ENCODE measurements around the gene GPX1.
"Not testable (repeated sequence)": the region's sequence is repeated elsewhere in the genome, so short reads cannot be mapped to it uniquely, and the experiment has no call there.

The GPX1 gene

DNA sequence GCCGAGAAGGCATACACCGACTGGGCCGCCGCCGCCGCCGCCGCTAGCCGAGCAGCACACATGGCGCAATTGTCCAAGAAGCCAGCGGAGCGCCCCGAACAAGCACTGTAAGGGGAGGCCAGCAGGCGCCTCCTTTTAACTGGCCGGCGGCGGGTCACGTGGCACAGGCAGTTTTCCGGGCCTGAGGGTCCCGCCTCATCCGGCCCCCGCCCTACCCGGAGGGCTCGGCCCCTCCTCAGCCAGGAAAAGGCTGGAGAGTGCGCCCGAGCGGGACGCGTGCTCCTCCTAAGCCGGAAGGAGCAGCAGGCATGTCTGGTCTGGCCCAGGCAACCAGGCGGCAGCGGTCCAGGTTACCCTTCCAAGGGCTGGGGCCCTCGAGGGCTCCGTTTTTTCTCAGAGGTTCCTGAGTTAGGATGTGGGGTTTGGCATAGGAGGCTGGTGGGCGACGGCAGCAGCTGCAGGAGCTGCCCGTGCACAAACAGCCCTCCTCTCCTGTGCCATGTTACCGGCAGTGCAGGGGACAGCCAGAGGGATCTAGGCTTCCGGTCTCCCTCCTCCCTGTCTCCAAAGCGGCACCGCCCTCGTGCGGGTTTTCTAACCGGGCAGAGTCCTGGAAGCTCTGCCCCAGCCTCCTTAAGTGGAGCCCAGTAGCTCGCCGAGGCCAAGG, at the start of gene GPX1:
Gene GPX1 (minus strand): TSS at position 137 of the 667 bp plus-strand sequence. CDS start 75 bp downstream, at position 62.
- peak; percentile 36 to 93 (median 86) for DNase-seq

DNA sequence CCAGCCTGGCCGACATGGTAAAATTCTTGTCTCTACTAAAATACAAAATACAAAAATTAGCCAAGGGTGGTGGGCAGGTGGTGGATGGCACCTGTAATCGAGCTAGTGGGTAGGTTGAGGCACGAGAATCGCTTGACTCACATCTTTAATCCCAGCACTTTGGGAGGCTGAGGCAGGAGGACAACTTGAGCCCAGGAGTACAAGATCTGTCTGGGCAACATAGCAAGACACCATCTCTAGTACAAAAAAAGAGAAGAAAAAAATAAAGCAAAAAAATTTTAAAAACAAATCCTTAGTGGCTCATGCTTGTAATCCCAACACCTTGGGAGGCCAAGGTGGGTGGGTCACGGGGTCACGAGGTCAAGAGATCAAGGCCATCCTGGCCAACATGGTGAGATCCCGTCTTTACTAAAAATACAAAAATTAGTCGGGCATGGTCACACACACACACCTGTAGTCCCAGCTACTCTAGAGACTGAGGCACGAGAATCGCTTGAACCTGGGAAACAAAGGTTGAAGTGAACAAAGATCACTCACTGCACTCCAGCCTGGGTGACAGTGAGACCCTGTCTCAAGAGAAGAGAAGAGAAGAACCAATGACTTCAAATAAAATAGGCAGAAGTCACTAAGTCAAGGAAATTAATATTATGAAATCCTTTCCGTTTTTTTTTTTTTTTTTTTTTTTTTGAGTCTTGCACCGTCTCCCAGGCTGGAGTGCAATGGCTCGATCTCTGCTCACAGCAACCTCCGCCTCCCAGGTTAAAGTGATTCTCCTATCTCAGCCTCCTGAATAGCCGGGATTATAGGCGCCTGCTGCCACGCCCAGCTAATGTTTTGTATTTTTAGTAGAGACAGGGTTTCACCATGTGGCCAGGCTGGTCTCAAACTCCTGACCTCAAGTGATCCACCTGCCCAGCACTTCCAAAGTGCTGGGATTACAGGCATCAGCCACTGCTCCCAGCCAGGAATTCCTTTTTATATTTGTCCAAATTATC, 48.7 kb upstream of the GPX1 start:
- DNase-seq = no peak

DNA sequence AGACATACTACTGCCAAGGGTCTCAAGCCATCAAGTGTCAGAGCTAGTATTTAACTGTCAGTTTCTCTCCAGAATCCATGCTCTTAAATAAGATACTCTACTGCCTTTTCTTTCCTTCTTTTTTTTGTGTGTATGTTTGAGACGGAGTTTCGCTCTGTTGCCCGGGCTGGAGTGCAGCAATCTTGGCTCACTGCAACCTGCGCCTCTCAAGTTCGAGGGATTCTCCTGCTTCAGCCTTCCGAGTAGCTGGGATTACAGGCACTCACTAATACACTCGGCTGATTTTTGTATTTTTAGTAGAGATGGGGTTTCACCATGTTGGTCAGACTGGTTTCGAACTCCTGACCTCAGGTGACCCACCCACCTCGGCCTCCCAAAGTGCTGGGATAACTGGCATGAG, 47.4 kb upstream of the GPX1 start:
- not testable (repeated sequence) for DNase-seq

DNA sequence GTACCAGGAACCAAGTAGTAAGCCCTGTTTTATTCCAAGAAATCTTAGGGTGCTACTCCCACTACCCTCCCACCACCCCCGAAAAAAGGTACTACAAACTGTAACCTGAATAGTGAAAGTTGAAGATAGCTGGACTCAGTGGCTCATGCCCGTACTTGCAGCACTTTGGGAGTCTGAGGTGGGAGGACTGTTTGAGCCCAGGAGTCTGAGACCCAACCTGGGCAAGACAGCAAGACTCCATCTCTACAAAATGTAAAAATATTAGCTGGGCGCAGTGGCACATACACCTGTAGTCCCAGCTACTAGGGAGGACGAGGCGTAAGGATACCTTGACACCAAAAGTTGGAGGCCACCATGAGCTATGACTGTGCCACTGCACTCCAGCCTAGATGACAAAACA, 45.7 kb upstream of the GPX1 start:
- no peak for DNase-seq

DNA sequence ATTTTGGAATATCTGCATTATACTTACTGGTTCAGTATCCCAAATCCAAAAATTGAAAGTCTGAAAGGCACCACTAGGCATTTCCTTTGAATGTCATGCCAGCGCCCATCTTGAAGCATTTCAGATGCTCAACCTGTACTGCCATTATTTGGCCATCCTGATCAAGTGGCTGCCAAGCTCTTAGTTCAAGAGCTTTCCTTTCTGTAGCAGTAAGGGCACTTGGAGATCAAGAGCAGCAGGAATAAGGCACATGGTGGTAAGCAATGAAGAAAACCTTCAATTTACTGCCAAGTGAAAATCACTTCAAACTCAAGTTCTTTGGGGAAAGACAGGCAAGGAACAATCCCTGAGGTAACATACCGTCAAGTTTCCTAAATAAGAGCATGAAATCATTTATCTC, 43.6 kb upstream of the GPX1 start:
- no peak for DNase-seq

DNA sequence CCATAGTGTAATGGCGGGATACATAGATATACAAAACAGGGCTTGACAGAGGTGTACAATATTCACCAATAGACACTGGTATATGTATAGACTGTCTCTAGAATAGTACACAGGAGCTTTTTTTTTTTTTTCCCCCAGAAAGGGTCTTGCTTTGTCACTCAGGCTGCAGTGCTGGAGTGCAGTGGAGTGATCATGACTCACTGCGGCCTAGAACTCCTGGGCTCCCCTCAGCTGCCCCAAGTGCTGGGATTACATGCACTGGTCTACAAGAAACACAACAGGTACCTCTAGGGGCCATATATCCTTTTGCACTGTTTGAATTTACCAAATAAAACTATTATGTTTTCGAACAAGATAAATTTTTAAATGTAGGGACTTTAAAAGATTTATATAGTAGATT, 41.3 kb upstream of the GPX1 start:
- DNase-seq = no peak

DNA sequence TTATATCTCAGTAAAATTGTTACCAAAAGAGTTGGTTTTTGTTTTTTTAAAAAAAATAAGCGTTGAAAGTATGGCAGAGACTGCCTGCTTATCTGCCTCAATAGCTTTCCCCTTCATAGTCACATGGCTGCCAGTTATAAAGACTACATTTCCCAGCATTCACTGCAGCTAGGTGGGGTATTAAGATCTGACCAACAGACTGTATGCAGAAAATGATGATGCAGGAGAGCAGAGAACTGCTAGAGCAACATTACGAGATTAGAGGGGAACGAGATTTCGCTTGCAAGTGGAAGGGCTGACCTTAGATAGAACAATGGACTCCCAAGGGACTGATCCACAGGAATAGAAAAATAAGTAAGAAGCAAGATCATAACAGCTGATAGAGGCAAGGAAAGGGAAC, 39.3 kb upstream of the GPX1 start:
- DNase-seq = peak in 2 of 51 donors; percentile 3 to 4

DNA sequence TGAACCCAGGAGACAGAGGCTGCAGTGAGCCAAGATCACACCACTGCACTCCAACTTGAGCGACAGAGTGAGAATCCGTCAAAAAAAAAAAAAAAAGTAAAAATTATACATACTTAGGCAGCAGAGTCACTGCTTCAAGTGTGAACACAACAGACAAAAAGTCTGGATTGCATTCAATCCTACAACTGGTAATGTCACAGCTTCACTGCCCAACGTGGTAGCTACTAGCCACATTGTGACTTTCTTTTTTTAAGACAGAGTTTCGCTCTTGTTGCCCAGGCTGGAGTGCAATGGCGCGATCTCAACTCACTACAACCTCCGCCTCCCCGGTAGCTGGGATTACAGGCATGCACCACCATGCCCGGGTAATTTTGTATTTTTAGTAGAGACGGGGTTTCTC, 33.2 kb upstream of the GPX1 start:
- not testable (repeated sequence) for DNase-seq

DNA sequence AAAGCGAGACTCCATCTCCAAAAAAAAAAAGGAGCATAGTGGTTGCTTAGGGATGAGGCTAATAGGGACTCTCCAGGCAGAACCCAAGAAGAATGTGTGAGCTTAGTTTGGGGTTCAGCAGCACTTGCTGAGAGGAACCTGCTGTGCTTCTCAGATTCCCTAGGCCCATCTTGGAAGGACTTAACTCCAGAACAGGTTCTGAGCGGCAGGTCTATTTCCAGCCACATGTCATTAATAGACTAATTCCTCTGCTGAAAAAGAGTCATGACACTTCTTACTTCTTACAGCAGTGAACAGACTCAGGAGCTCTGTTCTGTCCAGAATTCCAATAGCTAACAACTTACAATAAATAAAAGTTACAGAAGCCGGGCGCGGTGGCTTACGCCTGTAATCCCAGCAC, 31.1 kb upstream of the GPX1 start:
- no peak for DNase-seq

DNA sequence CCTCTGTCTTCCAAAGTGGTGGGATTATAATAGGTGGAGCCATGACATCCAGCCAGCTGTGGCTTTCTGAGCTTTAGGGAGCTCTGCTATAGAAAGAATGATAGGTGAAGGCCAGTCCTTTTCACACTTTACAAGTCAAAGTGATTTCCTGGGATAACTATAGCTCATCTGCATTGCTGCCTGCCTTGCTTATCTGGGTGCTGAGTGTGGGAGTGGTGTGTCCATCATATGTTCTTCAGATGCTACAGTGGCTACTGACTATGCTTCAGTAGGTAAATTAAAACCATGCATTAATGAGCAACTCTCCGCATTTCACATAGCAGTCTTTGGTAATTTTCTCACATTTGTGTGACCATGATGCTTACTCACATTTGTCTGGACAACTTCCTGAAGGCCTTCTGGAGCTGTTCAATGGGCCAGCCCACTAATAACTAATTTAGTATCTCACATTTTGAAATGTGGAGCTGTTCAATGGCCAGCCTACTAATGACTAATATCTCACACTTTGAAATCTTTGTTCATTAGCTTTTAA, 30.2 kb upstream of the GPX1 start:
- no peak for DNase-seq

DNA sequence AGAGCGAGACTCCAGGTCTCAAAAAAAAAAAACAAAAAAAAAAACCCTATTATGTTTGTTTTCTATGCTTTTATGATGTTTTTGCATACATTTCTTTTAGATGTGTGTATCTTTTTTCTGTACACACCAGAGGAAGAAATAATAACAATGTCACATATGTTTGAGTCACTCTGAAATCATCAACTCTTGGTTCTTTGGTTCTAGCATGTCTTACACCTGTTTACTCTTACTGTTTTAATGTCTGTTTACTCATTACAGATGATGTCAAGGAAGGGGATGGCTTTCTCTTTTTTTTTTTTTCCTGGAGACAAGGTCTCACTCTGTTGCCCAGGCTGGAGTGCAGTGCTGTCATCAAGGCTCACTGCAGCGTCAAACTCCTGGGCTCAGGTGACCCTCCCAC, 29.6 kb upstream of the GPX1 start:
- DNase-seq = no peak

DNA sequence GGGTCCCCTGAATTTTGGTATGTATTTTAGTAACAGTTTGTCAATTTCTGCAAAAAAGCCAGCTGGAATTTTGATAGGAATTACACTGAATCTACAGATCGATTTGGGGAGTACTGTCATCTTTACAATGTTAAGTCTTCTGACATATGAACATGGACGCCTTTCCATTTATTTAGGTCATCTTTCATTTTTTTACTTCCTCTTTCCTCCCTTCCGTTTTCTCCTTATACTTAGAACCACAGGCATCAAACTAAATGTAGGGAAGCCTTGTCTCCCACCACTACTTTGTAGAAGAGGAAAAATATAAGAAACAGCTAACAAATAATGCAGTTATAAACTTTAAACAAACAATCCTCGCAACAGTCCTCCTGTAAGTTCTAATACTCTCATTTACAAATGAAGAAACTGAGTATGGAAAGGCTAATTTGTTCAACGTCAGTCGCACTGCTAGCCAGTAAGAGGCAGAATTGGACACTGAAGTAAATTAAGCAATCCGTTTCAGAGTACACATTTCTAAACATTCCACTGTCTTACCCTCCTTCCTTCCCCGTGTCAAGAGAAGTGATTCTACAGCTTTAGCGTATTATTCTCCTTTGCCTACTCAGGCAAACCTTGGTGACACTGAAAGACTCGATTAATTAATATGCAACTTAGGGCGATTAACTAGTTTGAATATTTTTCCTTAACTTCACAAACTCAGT, 28.1 kb upstream of the GPX1 start:
- DNase-seq = no peak

DNA sequence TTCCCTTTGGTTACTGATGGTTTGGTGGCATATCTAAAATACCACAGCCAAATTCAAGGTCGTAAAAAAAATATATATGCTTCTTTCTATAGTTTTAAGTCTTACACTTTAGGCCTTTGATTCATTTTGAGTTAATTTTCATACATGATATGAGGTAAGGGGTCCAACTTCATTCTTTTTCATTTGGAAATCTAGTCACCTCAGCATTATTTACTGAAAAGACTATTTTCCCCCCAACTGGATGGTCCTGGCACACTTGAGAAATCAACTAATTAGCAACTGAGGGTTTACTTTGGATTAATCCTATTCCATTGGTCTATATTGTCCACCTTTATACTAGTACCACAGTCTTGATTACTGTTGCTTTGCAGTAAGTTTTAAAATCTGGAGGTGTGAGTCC, 27.5 kb upstream of the GPX1 start:
- no peak for DNase-seq

DNA sequence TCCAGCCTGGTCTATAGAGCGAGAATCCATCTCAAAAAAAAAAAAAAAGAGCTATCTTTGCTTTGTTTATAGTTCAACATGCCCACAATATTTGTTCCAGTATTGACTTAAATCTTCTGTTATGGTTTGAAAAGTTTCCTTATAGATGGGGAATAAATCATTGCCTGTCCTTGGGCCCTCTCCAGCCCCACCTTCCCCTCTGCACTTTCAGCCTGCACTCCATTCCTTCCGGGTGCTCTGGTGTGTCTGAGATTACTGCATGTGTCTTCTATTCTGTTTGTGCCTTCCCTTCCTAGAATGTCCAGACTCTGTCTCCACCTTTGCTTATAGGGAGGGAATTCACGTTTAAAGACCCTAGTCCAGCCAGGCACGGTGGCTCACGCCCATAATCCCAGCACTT, 25.2 kb upstream of the GPX1 start:
- no peak for DNase-seq

DNA sequence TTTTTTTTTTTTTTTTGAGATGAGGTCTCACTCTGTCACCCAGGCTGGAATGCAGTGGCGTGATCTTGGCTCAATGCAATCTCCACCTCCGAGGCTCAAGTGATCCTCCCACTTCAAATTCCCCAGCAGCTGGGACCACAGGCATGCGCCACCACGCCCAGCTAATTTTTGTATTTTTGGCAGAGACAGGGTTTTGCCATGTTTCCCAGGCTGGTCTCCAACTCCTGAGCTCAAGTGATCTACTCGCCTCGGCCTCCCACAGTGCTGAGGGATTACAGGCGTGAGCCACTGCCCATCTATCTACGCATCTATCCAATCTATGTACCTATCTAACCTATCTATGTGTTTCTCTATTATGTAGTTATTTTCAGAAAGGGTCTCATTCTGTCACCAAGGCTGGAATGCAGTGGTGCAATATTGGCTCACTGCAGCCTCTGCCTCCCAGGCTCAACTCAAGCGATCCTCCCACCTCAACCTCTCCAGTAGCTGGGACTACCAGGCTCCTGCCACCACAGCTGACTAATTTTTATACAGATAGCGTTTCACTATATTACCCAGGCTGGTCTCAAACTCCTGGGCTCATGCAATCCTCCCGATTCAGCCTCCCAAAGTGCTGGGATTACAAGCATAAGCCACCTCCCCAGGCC, 20.2 kb upstream of the GPX1 start:
- peak in 1 of 51 donors; percentile 12 for DNase-seq

DNA sequence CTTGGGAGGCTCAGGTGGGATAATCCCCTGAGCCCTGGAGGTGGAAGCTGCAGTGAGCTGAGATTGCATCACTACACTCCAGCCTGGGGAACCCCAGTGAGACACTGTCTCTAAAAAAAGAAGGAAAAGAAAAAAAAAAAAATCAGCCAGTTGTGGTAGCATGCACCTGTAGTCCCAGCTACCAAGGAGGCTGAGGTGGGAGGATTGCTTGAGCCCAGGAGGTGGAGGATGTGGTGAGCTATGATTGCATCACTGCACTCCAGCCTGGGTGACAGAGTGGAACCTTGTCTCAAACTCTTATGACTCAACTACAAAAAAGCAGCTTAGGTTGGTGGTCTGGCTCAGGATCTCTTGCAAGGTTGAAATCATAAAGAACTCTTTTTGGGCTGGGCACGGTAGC, 19.3 kb upstream of the GPX1 start:
- peak in 1 of 51 donors; percentile 12 for DNase-seq

DNA sequence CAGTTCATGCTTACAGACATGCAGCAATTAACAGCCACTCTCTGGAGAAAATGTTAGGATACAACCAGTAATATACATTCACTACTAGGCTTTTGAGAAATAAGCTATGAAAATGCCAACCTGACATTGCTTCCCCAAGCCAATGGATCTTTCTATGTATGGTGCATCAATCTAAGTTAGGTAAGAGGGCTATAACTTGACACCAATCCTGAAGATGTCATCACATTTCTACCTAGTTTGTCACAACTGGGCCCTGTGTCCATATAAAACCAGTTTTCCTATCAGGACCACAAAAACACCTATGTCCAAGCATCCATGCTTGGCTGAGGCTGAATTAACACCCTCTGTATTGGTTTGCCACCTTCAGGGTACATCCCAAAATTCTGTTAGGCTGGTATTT, 13.8 kb upstream of the GPX1 start:
- no peak for DNase-seq

DNA sequence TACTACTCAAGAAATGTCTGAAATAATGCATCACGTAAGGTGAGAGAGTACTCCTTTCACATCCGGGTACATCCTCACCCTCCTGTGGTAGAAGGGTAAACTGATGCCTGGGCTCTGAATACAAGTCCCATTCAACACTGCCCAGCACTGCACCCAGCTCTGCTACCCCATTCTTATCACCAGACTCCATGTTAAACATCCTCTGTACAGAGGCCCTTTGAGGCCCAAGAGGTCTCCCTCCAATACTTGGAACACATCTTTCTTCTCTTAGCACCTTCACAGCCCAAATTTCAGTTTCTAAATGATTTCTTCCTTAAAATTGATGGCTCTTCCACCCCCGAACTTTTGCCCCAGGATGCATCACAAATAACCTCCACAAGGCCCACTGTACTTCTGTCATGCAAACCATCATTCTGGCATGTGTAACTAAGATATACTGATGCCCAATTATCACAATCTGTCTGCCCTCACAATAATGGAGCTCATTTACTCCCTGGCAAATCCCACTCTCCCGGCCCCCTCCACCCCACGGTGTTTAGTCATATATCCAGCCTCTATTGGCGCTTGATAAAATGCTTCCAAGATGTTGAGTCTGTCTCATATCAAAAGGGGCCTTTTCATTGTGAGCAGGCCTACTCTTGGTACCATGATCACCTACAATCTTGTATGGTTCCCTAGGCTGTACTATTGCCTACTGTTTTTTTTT, 12.6 kb upstream of the GPX1 start:
- no peak for DNase-seq

DNA sequence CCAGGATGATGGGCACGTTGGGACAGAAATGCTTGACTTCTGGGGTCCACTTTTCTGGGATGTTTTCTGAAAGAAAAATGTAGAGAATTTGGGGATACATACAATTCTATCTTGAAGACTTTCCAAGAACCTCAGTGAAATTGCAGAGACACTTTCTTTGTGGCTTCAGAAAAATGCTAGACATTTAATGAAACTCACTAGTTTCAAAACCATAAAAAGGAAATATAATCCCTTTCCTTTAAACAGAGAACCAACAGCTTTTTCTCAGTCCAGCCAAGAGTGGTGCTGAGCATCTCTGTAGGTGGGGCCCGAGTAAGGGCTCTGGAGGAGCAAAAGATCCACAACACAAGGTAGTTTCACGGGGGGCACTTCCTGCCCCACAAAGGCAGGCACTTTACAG, 4.4 kb upstream of the GPX1 start:
- DNase-seq = no peak

DNA sequence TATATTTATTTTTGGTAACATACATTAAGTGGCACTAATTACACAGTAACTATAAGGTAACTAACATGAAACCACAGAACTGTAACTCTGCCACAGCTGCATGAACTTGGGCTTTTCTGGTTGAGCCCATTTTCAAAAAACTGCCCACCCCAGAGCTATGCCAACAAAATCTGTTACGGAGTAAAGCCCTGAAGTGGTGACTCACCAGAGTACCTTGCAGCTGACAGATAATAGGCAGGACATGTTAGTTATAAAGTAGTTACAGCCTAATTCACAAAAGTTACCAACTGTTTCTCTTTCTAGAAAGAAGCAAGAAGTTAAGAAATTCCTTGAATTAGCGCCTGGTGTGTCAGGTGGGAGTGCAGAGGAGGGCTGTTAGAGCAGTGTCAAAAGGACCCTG, 1.5 kb upstream of the GPX1 start:
- no peak for DNase-seq

DNA sequence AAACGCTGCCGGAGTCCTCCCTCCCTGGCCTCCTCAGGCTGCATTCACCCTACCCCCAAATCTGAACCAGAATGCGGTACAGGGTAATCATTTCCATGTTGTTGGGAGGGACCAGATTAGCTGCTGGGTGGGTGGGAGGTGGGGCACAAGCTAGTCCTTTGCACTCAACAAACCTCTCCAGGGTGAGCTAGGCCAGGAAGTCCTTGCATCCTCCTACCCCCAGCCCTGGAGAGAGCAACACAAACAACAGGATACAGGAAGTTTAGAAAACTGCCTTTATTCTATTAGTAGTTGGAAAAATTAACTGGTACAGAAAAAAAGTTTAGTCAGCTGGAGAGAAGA, 702 bp upstream of the GPX1 start:
- DNase-seq = no peak
